PC-3 (cell line): Measurements from ENCODE around the gene ZNF319.

Experiments
- CTCF ChIP-seq: fragments of 300-600 bp; sonication (generic); conservative IDR thresholded peaks from 2 replicates; pipeline ENCODE4 v1.5.1; 2017; ENCODE audit warnings: antibody characterized with exemption, low read depth, mild to moderate bottlenecking, low read length
- EZH2 ChIP-seq: fragments of 300-600 bp; sonication (generic); IDR thresholded peaks from one replicate; pipeline ENCODE4 v1.6.1; 2017; ENCODE audit warnings: antibody characterized with exemption, mild to moderate bottlenecking, low read length; ENCODE audit not compliant: unreplicated experiment
- EZH2phosphoT487 ChIP-seq: fragments of 300-600 bp; sonication (generic); IDR thresholded peaks from 2 replicates; pipeline ENCODE4 v1.6.1; 2018; ENCODE audit warnings: mild to moderate bottlenecking, antibody characterized with exemption, low read length, borderline replicate concordance

- TF ChIP-seq CTCF (no peak), EZH2 (no peak), EZH2phosphoT487 (no peak)
Observed at GRCh38 chr16:57986196-57986595, 14.3 kb downstream of the ZNF319 start.
